K562 (cell line): Measurements from ENCODE around the gene NRXN3. TPM values are rescaled to one million over a fixed set of nuclear protein-coding genes. Genes with fewer than 3 reads are reported as not detected.

ENCODE experiments used
- ATAC-seq: fragments of 200-7000 bp; cut with Tn5 transposase; 3 replicates; pipeline ENCODE4 v1.9.1; 2020; ENCODE audit warnings: moderate library complexity
- BruUV-seq: library from RNA; stranded (reverse); fragments of 400-500 nt; replicated peaks from 2 replicates; lab custom pipeline; 2021; lab: Mats Ljungman, UMichigan
- CTCF ChIA-PET: fragments of 300-600 bp; formaldehyde crosslinking; extraction: SDS; loops from one replicate; lab custom pipeline; 2021; ENCODE audit warnings: low intra/inter-chr PET ratio; lab: Yijun Ruan, JAX
- POLR2A ChIA-PET: fragments of 300-600, 350-650 bp; sonication (Branson Sonifier 250); formaldehyde crosslinking; extraction: SDS; loops from one replicate; lab custom pipeline; 2021; ENCODE audit warnings: antibody characterized with exemption, inconsistent platforms; lab: Yijun Ruan, JAX
- DNase-seq, 4 experiments: peaks; one replicate each; pipeline versions ENCODE4 v3.0.0 to v3.0.0-alpha.2; 2011 to 2018; ENCODE audit warnings: low spot score in 3 of 4, mixed read lengths in 3 of 4; ENCODE audit errors: extremely low read depth in 1 of 4
- FAIRE-seq: peaks from 2 replicates; lab custom pipeline; 2011; peaks lifted over from hg19 to GRCh38; lab: Jason Lieb, UNC
- H2AFZ ChIP-seq: 2 replicates; pipeline ENCODE4 v1.6.0; 2011; ENCODE audit warnings: low read depth, low read length, control low read depth, inconsistent platforms
- H3K27ac ChIP-seq: fragments of 200-600 bp; 3 replicates; pipeline ENCODE4 v1.8.0; 2011; ENCODE audit warnings: low read depth, mild to moderate bottlenecking, control low read depth, inconsistent platforms, low read length, moderate library complexity, mixed read lengths; ENCODE audit errors: extremely low read depth
- H3K27me3 ChIP-seq, 2 experiments: fragments of 300-600 bp in 1 of 2; 2 replicates in 1 of 2; 3 replicates in 1 of 2; pipeline versions ENCODE4 v1.6.0 to v1.8.0; 2011; ENCODE audit warnings: inconsistent platforms in 2 of 2, low read length in 2 of 2, mild to moderate bottlenecking in 1 of 2, mixed read lengths in 1 of 2, moderate library complexity in 1 of 2; ENCODE audit not compliant: control insufficient read depth in 2 of 2, insufficient read depth in 2 of 2
- H3K36me3 ChIP-seq: fragments of 300-600 bp; 3 replicates; pipeline ENCODE4 v1.8.0; 2011; ENCODE audit warnings: mild to moderate bottlenecking, low read length, inconsistent platforms; ENCODE audit not compliant: control insufficient read depth, insufficient read depth
- H3K4me1 ChIP-seq, 2 experiments: fragments of 200-600 bp in 1 of 2; replicated peaks in 1 of 2; 2 replicates in 1 of 2; 3 replicates in 1 of 2; pipeline versions ENCODE4 v1.5.1 to v1.8.0; 2011; ENCODE audit warnings: inconsistent platforms in 2 of 2, low read length in 2 of 2, mild to moderate bottlenecking in 1 of 2, mixed read lengths in 1 of 2, moderate library complexity in 1 of 2; ENCODE audit not compliant: control insufficient read depth in 2 of 2, insufficient read depth in 2 of 2
- H3K4me2 ChIP-seq: 2 replicates; pipeline ENCODE4 v1.6.1; 2011; ENCODE audit warnings: low read length, control low read depth, inconsistent platforms, mixed read lengths; ENCODE audit not compliant: insufficient read depth
- H3K4me3 ChIP-seq: fragments of 200-600 bp; sonication (generic), shearing (Covaris generic); 2 replicates; pipeline ENCODE4 v1.5.1; 2016; ENCODE audit warnings: control low read depth, inconsistent platforms
- H3K79me2 ChIP-seq: fragments of 200-600 bp; 3 replicates; pipeline ENCODE4 v1.8.0; 2011; ENCODE audit warnings: low read length, inconsistent platforms; ENCODE audit not compliant: control insufficient read depth, insufficient read depth
- H3K9ac ChIP-seq, 2 experiments: 2 replicates each; pipeline versions ENCODE4 v1.6.0 to v1.6.1; 2011; ENCODE audit warnings: low read depth in 2 of 2, low read length in 2 of 2, control low read depth in 1 of 2, inconsistent platforms in 1 of 2, mild to moderate bottlenecking in 1 of 2, mixed read lengths in 1 of 2; ENCODE audit not compliant: insufficient read depth in 1 of 2
- H3K9me1 ChIP-seq: one replicate; pipeline ENCODE4 v1.6.0; 2011; ENCODE audit warnings: inconsistent platforms, mild to moderate bottlenecking, low read length, moderate library complexity; ENCODE audit not compliant: control insufficient read depth, insufficient read depth
- H3K9me3 ChIP-seq: replicated peaks from 2 replicates; pipeline ENCODE4 v1.5.1; 2011; ENCODE audit warnings: low read depth, low read length, inconsistent platforms; ENCODE audit not compliant: control insufficient read depth, insufficient read depth
- H4K20me1 ChIP-seq: replicated peaks from 2 replicates; pipeline ENCODE4 v1.6.1; 2011; ENCODE audit warnings: low read length, inconsistent platforms, mixed read lengths; ENCODE audit not compliant: control insufficient read depth, insufficient read depth
- CTCF ChIP-seq, 3 experiments: IDR thresholded peaks in 2 of 3; conservative IDR thresholded peaks in 1 of 3; 2 replicates each; pipeline ENCODE4 v1.5.1; 2011 to 2012; ENCODE audit warnings: low read length in 3 of 3, mild to moderate bottlenecking in 3 of 3, control low read depth in 2 of 3, improper control_type of control experiment in 1 of 3, inconsistent platforms in 1 of 3, low read depth in 1 of 3, mixed read lengths in 1 of 3, moderate library complexity in 1 of 3; ENCODE audit not compliant: insufficient read depth in 2 of 3
- MEF2A ChIP-seq: IDR thresholded peaks from 2 replicates; pipeline ENCODE4 v1.6.1; 2011; ENCODE audit warnings: low read depth, mild to moderate bottlenecking, low read length, moderate library complexity; ENCODE audit not compliant: control insufficient read depth
- MEIS2 ChIP-seq: fragments of 450-650 bp; IDR thresholded peaks from 2 replicates; pipeline ENCODE4 v1.6.1; 2014; ENCODE audit warnings: mild to moderate bottlenecking; ENCODE audit not compliant: partially characterized antibody
- PHB2 ChIP-seq: fragments of 450-650 bp; IDR thresholded peaks from 2 replicates; pipeline ENCODE4 v1.6.1; 2017; ENCODE audit warnings: low read depth
- RBM15 ChIP-seq: fragments of 200-400 bp; formaldehyde crosslinking; IDR thresholded peaks from 2 replicates; pipeline ENCODE4 v1.6.1; 2018; ENCODE audit warnings: mild to moderate bottlenecking, low read length, moderate library complexity; ENCODE audit not compliant: insufficient read depth
- RNF2 ChIP-seq: sonication (generic); IDR thresholded peaks from 2 replicates; pipeline ENCODE4 v1.6.1; 2016
- TRIM28 ChIP-seq: fragments of 450-650 bp; IDR thresholded peaks from 2 replicates; pipeline ENCODE4 v1.6.1; 2017
- ZFP1 ChIP-seq: fragments of 450-650 bp; formaldehyde crosslinking; IDR thresholded peaks from 2 replicates; pipeline ENCODE4 v1.4.0; 2020; ENCODE audit warnings: mild to moderate bottlenecking, mixed read lengths
- ZNF316 ChIP-seq: fragments of 450-650 bp; IDR thresholded peaks from 2 replicates; pipeline ENCODE4 v1.6.1; 2016
- WGBS: fragments of 100-300 bp; shearing (Covaris generic); methylation state at CpG from one replicate; pipeline ENCODE4 v1.1.6; 2016; ENCODE audit warnings: low coverage, mixed read lengths; ENCODE audit not compliant: insufficient coverage; ENCODE audit errors: missing lambda C conversion rate; 5-methylcytosine and 5-hydroxymethylcytosine counted together
- in situ Hi-C: fragments of 300-500 bp; cut with MboI; formaldehyde crosslinking; loops from 4 replicates; pipeline ENCODE4 v1.15.0; 2018; ENCODE audit warnings: inconsistent platforms, mixed read lengths
- intact Hi-C: fragments of 100-400 bp; cut with micrococcal nuclease; formaldehyde crosslinking; loops from 2 replicates; pipeline ENCODE4 v1.14.2; 2022
- polyA plus RNA-seq, 8 experiments: library from polyadenylated mRNA; depleted of rRNA in 4 of 8; stranded (reverse) in 5 of 8; unstranded in 3 of 8; fragments of >200 nt; fragmentation: Nextera tagmentation in 2 of 8; fragmentation: Illumina TruSeq in 1 of 8; extraction: Ambion mirVana in 2 of 8; extraction: Trizol in 1 of 8; gene quantifications; 2 replicates each; pipeline versions ENCODE4 v1.2.1 to v1.2.3, GENCODE V29; 2011 to 2014; ENCODE audit warnings: inconsistent platforms in 1 of 8, missing spikeins in 1 of 8
- total RNA-seq, 7 experiments: library from RNA; depleted of rRNA in 6 of 7; stranded (reverse); fragments of >200 nt in 6 of 7; fragmentation: Illumina TruSeq in 2 of 7; extraction: Trizol in 2 of 7; gene quantifications; 2 replicates each; pipeline versions ENCODE4 v1.2.1 to v1.2.3, GENCODE V29; 2011 to 2021; ENCODE audit warnings: low replicate concordance in 1 of 7

NRXN3 gene
- total and polyA plus RNA-seq, 9 of the 15 experiments (the other 6 are each of a cell fraction or from before 2014, with no cell fraction given) = 0.09 TPM; not detected in 8

GRCh38 chr14:79871136-79871535, 1701.0 kb downstream of the NRXN3 start:
- H3K9me1 ChIP-seq = no peaks in the 10 kb centered on the region
- no peak for DNase-seq
- no peaks in the 10 kb centered on the region for H3K4me1 ChIP-seq
- BruUV-seq = no TSS peak
- intact Hi-C loops (no loop called here), in situ Hi-C loops (no loop called here)
- H3K36me3 ChIP-seq = no peaks in the 10 kb centered on the region
- CTCF ChIA-PET = no interaction called here
- H4K20me1 ChIP-seq = no peaks in the 10 kb centered on the region
- ATAC-seq = no peak
- WGBS = 10% methylated on average over 1 of the region's 1 CpG
- no peak overlapping the region for H3K4me3 ChIP-seq
- POLR2A ChIA-PET = no interaction called here
- no peaks in the 10 kb centered on the region for H3K9me3 ChIP-seq
- FAIRE-seq = no peak
- no peak overlapping the region for H2AFZ ChIP-seq
- H3K27ac ChIP-seq = no peak overlapping the region
- H3K4me2 ChIP-seq = no peak overlapping the region
- H3K9ac ChIP-seq = no peak overlapping the region
- H3K27me3 ChIP-seq = no peaks in the 10 kb centered on the region
- TF ChIP-seq ZFP1 = no peak
- peak; percentile 30; the same call in 1 of the 2 replicates for TF ChIP-seq ZNF316
- no peaks in the 10 kb centered on the region for H3K79me2 ChIP-seq

GRCh38 chr14:79878229-79878628, 1708.1 kb downstream of the NRXN3 start:
- no peaks in the 10 kb centered on the region for H3K9me1 ChIP-seq
- in situ Hi-C loops = no loop called here
- no peak overlapping the region for H3K27ac ChIP-seq
- ChIA-PET POLR2A (no interaction called here), CTCF (no interaction called here)
- no TSS peak for BruUV-seq
- no peak overlapping the region for H3K4me2 ChIP-seq
- intact Hi-C loops = no loop called here
- H3K27me3 ChIP-seq = no peaks in the 10 kb centered on the region
- H3K36me3 ChIP-seq = no peaks in the 10 kb centered on the region
- no peaks in the 10 kb centered on the region for H4K20me1 ChIP-seq
- no peak overlapping the region for H3K9ac ChIP-seq
- H3K79me2 ChIP-seq = no peaks in the 10 kb centered on the region
- FAIRE-seq = no peak
- H2AFZ ChIP-seq = no peak overlapping the region
- no peak for DNase-seq
- ATAC-seq = no peak
- TF ChIP-seq PHB2 (no peak), CTCF (IDR thresholded peaks at IDR 0.05 in 2 of 3, conservative IDR thresholded peaks at IDR 0.05 in 1 of 3; ENCODE audit: insufficient read depth in 2 of 3, low read depth in 1 of 3, low read length in 3 of 3) (no peak), MEIS2 (no peak), RNF2 (no peak), RBM15 (no peak), TRIM28 (no peak), MEF2A (no peak)
- no peak overlapping the region for H3K4me3 ChIP-seq
- no peaks in the 10 kb centered on the region for H3K4me1 ChIP-seq
- no peaks in the 10 kb centered on the region for H3K9me3 ChIP-seq
